ENCODE results near the gene MRPS12. TPM values are rescaled to one million over a fixed set of nuclear protein-coding genes. Genes with fewer than 3 reads are reported as not detected.

MRPS12 gene
- total RNA-seq, 2 donors from 2014 or later = 36.3 to 50.4 TPM

DNA sequence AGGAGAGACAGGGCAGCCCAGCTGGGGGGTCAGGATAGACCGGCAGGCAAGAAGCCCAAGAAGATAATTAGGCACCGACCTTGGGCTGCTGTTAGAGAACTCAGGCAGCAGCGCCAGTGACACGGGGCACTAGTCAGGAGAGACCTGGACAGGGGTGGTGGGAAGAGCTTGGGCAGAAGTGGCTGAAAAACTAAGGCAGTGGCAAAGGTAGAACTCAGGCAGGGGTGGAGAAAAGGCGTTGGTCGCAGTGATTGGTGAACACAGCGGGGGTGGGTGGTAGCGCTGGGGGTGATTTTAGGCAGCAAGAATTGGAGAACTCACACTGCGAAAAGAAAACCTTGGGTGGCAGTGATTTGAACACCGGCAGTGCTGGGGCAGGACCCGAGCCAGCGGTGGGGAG, 23.1 kb upstream of the MRPS12 start:
- DNase-seq = no peak
- intact Hi-C loops (cut with DNase I, micrococcal nuclease) = no loop called here
- no peak for ATAC-seq

DNA sequence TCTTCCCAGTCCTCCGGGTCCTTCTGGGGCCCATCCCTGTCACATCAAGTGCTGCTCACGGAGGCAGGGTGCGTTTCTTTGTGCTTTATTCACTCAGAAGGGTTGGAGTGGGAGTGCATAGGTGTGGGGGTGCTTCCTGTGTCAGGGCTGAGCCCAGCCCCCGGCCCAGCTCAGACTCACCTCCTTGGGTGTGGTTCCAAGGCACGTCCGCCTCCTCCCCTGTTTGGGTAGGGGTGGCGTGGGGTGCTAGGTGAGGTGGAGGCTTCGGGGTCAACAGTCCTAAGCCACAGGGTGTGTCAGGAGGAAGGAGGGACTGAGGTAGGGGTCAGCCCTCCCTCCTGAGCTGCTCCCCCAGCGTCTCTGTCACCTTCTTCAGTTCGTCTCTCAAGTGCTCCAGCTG, 21.8 kb upstream of the MRPS12 start:
- DNase-seq = no peak
- no peak for ATAC-seq
- intact Hi-C loops (cut with DNase I, micrococcal nuclease) = no loop called here

DNA sequence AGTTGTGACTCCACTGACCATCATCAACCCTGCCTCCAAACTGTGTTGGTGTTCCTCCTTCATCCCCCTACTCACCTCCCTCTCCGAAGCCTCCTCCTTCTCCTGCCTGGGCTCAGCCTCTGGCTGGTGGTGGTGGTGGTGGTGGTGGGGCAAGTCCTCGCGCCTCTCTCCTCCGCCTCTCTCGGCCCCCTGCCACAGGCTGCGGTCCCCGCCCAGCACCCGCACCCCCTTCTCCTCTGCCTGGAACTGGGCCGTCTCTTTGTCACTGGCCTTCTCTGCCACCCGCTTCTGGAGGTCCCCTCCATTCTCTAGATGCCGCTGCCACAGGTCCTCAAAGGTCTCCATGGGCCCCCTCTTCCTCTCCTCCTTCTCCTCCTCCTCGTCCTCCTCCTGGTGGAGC, 20.3 kb upstream of the MRPS12 start:
- no peak for ATAC-seq

DNA sequence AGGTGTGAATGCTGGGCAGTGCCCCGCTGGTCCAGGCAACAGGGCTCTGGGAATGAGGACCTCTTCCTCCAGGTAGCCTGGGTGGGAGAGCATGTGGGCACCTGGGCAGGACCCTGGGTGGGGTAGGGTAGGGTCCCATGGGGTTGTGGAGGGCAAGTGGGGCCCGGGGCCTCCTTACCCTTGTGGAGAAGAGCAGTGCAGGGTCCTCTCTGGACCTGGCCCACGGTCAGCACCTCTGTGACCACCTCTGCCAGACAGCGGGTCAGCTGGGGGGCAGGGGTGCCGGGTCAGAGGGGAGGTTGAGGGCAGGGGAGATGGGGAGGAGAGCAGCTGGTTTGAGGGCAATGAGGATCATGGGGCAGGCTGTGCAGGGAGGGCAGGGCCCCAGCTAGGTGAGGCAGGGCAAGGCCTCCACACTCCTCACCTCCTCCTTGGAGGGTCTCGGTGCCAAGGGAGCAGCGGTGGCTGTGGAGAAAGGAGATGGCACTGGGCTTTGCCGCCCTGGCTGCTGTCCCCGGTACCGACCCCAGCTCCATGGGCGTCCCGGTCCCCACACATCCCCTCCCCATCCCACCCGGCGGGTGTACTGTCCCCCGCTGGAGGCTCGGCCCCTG, 19.2 kb upstream of the MRPS12 start:
- intact Hi-C loops (cut with DNase I, micrococcal nuclease) = no loop called here
- no peak for DNase-seq
- ATAC-seq = no peak

More for the DNA sequence above, 20.3 kb upstream of the MRPS12 start:
- no peak for DNase-seq
- intact Hi-C loops (cut with DNase I, micrococcal nuclease) = no loop called here

GRCh38 chr19:38912600-38913514, 17.9 kb upstream of the MRPS12 start:
- ATAC-seq (no peak), DNase-seq (no peak)
- intact Hi-C loops (cut with DNase I, micrococcal nuclease) = no loop called here

GRCh38 chr19:38913958-38914357, 16.8 kb upstream of the MRPS12 start:
- DNase-seq = peak in 1 of 2 donors; percentile 14
- intact Hi-C loops (cut with DNase I, micrococcal nuclease) = no loop called here
- no peak for ATAC-seq

- no peak for DNase-seq
- intact Hi-C loops (cut with DNase I, micrococcal nuclease) = no loop called here
- no peak for ATAC-seq
These were observed 15.1 kb upstream of the MRPS12 start for GRCh38 chr19:38915329-38916321.

- DNase-seq (no peak), ATAC-seq (peak; percentile 4)
- intact Hi-C loops (cut with DNase I, micrococcal nuclease) = no loop called here
These were observed 13.2 kb upstream of the MRPS12 start for GRCh38 chr19:38917516-38917915.

- intact Hi-C loops (cut with DNase I, micrococcal nuclease) = no loop called here
- peak in 1 of 2 donors; percentile 27 for DNase-seq
- peak; percentile 75 for ATAC-seq
These were observed 12.7 kb upstream of the MRPS12 start for GRCh38 chr19:38917921-38918491.

DNA sequence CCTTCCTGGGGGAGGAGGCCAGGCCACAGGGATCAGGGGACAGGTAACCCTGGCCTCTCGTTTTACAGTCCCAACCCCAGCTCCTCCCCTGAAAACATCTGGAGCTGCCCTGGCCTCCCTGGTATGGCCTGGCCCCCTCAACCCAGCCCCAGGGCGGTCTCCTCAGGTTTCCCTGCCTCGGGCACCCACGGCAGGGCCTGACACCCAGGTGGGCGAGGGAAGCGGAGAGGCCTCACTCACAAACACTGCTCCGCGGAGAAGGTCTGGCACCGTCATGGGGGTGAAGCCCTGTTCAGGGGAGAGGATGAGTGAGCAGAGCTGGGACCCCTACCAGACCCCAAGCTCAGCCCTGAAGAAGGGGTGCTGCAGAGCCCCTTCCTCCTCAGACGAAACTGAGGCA, 12.2 kb upstream of the MRPS12 start:
- no peak for ATAC-seq
- DNase-seq = no peak
- intact Hi-C loops (cut with DNase I, micrococcal nuclease) = no loop called here

DNA sequence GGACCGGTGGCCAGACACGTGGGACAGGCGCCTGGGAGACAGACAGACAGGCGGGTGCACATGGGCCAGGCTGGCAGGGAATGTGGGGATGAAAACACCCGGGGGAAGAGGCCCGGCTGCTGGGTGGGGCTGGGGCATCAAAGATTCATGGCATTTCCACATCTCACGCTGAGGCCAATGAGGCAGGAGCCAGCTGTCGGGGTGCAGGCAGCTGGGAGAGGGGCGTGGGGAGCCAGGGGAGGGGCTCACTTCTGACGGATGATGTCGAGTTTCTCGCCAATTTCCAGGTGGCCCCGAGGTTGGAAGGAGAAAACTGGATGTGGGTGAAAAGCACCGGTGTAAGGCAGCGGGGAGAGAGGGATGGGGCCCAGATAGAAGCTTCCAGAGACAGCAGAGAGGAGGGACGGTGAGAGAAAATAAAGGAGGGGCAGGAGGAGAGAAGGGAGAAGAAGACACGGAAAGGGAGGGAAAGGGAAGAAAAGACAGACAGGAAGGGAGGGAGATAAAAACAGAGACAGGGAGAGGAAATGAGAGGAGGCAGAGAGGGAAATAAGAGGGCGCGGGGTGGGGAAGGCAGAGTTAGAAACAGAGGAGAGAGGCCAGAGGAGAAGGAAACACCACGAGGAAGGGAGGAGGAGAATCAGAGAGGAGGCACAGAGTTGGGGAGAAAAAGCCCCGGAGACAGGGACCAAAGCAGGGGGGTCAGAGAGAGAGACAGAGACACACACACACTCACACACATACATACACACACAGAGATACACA, 10.7 kb upstream of the MRPS12 start:
- DNase-seq (no peak), ATAC-seq (no peak)
- intact Hi-C loops (cut with DNase I, micrococcal nuclease) = loop anchor here in 1 of 2 donors (10.0 kb wide), 1 partner anchor 525 kb away; no protein-coding TSS in a partner anchor

DNA sequence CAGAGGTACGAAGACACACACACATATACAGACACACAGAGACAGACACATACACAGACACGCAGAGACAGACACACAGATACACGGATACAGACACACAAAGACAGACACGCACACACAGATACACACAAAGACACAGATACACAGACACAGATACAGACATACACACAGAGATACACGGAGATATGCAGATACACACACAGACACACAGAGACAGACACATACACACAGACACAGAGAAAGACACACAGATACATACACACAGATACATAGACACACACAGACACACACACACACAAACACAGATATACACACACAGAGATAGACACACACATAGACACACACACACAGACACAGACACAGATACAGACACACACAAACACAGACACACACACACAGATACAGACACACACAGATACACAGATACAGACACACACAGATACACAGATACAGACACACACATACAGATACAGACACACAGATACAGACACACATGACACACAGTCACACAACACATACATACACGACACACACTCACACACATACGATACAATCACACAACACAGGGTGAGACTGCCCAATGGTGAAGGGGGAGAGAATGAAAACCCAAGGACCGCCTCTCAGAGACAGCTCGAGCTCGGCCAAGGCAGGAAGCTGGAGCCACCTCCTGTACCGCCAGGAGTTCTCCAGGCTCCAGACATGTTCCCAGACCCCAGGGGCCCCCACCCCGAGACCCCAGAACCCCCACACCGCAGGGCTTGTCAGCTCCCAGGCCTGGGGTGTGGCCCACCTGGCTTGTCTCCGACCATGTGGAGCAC, 9.9 kb upstream of the MRPS12 start:
- no peak for ATAC-seq
- intact Hi-C loops (cut with DNase I, micrococcal nuclease) = loop anchor here in 1 of 2 donors (10.0 kb wide), 1 partner anchor 526 kb away; no protein-coding TSS in a partner anchor
- DNase-seq = no peak

- ATAC-seq (no peak), DNase-seq (no peak)
- intact Hi-C loops (cut with DNase I, micrococcal nuclease) = loop anchor here in 1 of 2 donors (10.0 kb wide), 1 partner anchor 527 kb away; no protein-coding TSS in a partner anchor
These were observed 9.1 kb upstream of the MRPS12 start for GRCh38 chr19:38921420-38922274.

DNA sequence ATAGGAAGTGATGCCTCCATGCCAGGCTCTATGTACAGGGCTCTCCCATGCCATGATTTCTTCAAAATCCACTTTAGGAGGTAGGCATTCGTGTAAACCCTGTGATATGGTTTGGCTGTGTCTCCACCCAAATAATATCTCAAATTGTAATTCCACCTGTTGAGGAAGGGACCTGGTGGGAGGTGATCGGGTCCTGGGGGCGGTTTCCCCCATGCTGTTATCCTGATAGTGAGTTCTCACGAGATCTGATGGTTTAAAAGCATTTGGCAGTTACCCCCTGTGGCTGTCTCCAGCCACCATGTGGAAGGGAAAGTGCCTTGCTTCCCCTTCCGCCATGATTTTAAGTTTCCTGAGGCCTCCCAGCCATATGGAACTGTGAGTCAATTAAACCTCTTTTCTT, 8.3 kb upstream of the MRPS12 start:
- intact Hi-C loops (cut with DNase I, micrococcal nuclease) = loop anchor here in 1 of 2 donors (10.0 kb wide), 1 partner anchor 528 kb away; no protein-coding TSS in a partner anchor
- ATAC-seq = no peak
- DNase-seq = no peak

DNA sequence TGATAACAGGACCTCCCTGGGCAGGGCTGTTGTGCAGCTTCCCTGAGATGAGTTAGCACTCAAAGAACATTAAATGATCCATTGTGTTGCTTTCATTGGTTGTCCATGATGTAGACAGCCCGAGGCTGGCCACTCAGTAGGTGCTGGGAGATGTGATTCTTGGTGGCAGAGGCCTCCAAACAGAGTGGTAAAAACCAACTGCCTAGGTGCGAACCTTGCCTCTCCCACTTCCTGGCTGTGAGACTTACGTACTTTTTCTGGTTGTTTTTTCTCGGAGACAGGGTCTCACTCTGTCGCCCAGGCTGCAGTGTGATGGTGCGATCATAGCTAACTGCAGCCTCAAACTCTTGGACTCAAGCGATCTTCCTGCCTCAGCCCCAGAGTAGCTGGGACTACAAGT, 6.4 kb upstream of the MRPS12 start:
- ATAC-seq (no peak), DNase-seq (no peak)
- intact Hi-C loops (cut with DNase I, micrococcal nuclease) = loop anchor here in 1 of 2 donors (10.0 kb wide), 1 partner anchor 530 kb away; no protein-coding TSS in a partner anchor
